Measurements from ENCODE around the gene TMEM248. TPM values are rescaled to one million over a fixed set of nuclear protein-coding genes. Genes with fewer than 3 reads are reported as not detected.
"Not testable (repeated sequence)": the region's sequence is repeated elsewhere in the genome, so short reads cannot be mapped to it uniquely, and the experiment has no call there.

The TMEM248 gene
- total RNA-seq, 2 experiments from 2014 or later: 86.9 to 88.1 TPM

GRCh38 chr7:66970310-66970709 lies 49.3 kb downstream of the TMEM248 start:
- H3K4me3 Mint-ChIP-seq: no peak overlapping the region
- POLR2A ChIA-PET: no interaction called here

GRCh38 chr7:66974986-66975590 lies 54.1 kb downstream of the TMEM248 start:
- no peak for DNase-seq
- Mint-ChIP-seq H3K36me3 (peaks cover 3% of the 10 kb centered on the region), H3K4me1 (no peaks in the 10 kb centered on the region), H3K27ac (no peak overlapping the region), H3K27me3 (no peaks in the 10 kb centered on the region), H3K9me3 (peaks cover 4% of the 10 kb centered on the region), H3K4me3 (no peak overlapping the region)
- no peak for ATAC-seq (ENCODE audit: low read depth)
- POLR2A ChIA-PET: no interaction called here

More at GRCh38 chr7:66970310-66970709, 49.3 kb downstream of the TMEM248 start:
- Mint-ChIP-seq H3K4me1 (no peaks in the 10 kb centered on the region), H3K9me3 (no peaks in the 10 kb centered on the region), H3K27ac (no peak overlapping the region), H3K27me3 (no peaks in the 10 kb centered on the region), H3K36me3 (no peaks in the 10 kb centered on the region)
- no peak for DNase-seq
- ATAC-seq (ENCODE audit: low read depth): no peak

GRCh38 chr7:66978312-66978711 lies 57.3 kb downstream of the TMEM248 start:
- peaks cover 12% of the 10 kb centered on the region for H3K9me3 Mint-ChIP-seq
- ATAC-seq (ENCODE audit: low read depth); DNase-seq; POLR2A ChIA-PET; H3K4me3 Mint-ChIP-seq; H3K27me3 Mint-ChIP-seq; H3K36me3 Mint-ChIP-seq; H3K4me1 Mint-ChIP-seq; H3K27ac Mint-ChIP-seq: not testable (repeated sequence)

- H3K4me1 Mint-ChIP-seq; H3K27ac Mint-ChIP-seq; DNase-seq; ATAC-seq (ENCODE audit: low read depth); H3K4me3 Mint-ChIP-seq; POLR2A ChIA-PET; H3K27me3 Mint-ChIP-seq; H3K36me3 Mint-ChIP-seq: not testable (repeated sequence)
- peaks cover 12% of the 10 kb centered on the region for H3K9me3 Mint-ChIP-seq
Measured at GRCh38 chr7:66979013-66979412, 58.0 kb downstream of the TMEM248 start.

GRCh38 chr7:66980336-66980735 lies 59.3 kb downstream of the TMEM248 start:
- H3K36me3 Mint-ChIP-seq; ATAC-seq (ENCODE audit: low read depth); H3K4me3 Mint-ChIP-seq; H3K27ac Mint-ChIP-seq; H3K27me3 Mint-ChIP-seq; H3K4me1 Mint-ChIP-seq; DNase-seq; POLR2A ChIA-PET: not testable (repeated sequence)
- peaks cover 12% of the 10 kb centered on the region for H3K9me3 Mint-ChIP-seq

- H3K36me3 Mint-ChIP-seq: peaks cover 17% of the 10 kb centered on the region
- peaks cover 18% of the 10 kb centered on the region for H3K4me1 Mint-ChIP-seq
- DNase-seq; POLR2A ChIA-PET; ATAC-seq (ENCODE audit: low read depth); H3K27ac Mint-ChIP-seq; H3K4me3 Mint-ChIP-seq; H3K27me3 Mint-ChIP-seq; H3K9me3 Mint-ChIP-seq: not testable (repeated sequence)
Measured at GRCh38 chr7:66989552-66989951, 68.5 kb downstream of the TMEM248 start.

GRCh38 chr7:66994051-66994450 lies 73.0 kb downstream of the TMEM248 start:
- Mint-ChIP-seq H3K27ac (peak overlapping the region; percentile 97), H3K4me3 (peak overlapping the region; percentile 98), H3K36me3 (peaks cover 13% of the 10 kb centered on the region), H3K4me1 (peaks cover 22% of the 10 kb centered on the region)
- H3K27me3 Mint-ChIP-seq; ATAC-seq (ENCODE audit: low read depth); DNase-seq; H3K9me3 Mint-ChIP-seq: not testable (repeated sequence)
- POLR2A ChIA-PET: interaction anchor here (0.6 to 1.9 kb wide), 4 partner anchors 8 to 257 kb away, joined by 3 to 9 read pairs (median 4); partner anchors contain the start of gene RABGEF1

- DNase-seq (peak; percentile 41), ATAC-seq (ENCODE audit: low read depth) (peak; percentile 37)
- H3K27ac Mint-ChIP-seq: peak overlapping the region; percentile 97
- peaks cover 13% of the 10 kb centered on the region for H3K36me3 Mint-ChIP-seq
- H3K27me3 Mint-ChIP-seq, H3K9me3 Mint-ChIP-seq: not testable (repeated sequence)
- peaks cover 22% of the 10 kb centered on the region for H3K4me1 Mint-ChIP-seq
- POLR2A ChIA-PET: interaction anchor here (0.6 to 2.8 kb wide), 8 partner anchors 9 to 366 kb away, joined by 3 to 12 read pairs (median 4); partner anchors contain the start of genes KCTD7, RABGEF1 and TMEM248
- H3K4me3 Mint-ChIP-seq: peak overlapping the region; percentile 98
Measured at GRCh38 chr7:66994691-66995049, 73.6 kb downstream of the TMEM248 start.

- Mint-ChIP-seq H3K36me3 (peaks cover 13% of the 10 kb centered on the region), H3K27ac (peak within 1 kb of the TSS; percentile 98), H3K4me3 (peak within 1 kb of the TSS; percentile 98), H3K4me1 (peaks cover 22% of the 10 kb centered on the region)
- H3K27me3 Mint-ChIP-seq, H3K9me3 Mint-ChIP-seq: not testable (repeated sequence)
- DNase-seq (peak; percentile 86), ATAC-seq (ENCODE audit: low read depth) (peak; percentile 67)
- POLR2A ChIA-PET: interaction anchor here (0.5 to 2.9 kb wide), 12 partner anchors 12 to 1014 kb away, joined by 3 to 21 read pairs (median 6); partner anchors contain the start of genes CRCP, GUSB, KCTD7 and RABGEF1
Measured at GRCh38 chr7:66995050-66995776, 74.2 kb downstream of the TMEM248 start, which contains the start of gene SBDS. Gene SBDS (minus strand): TSS chr7:66995586. CDS start chr7:66995417, 169 bp downstream.

GRCh38 chr7:66996444-66997191 lies 75.6 kb downstream of the TMEM248 start, which contains the start of gene TYW1:
Gene TYW1 (plus strand): TSS chr7:66996833. CDS start chr7:66996979, 146 bp downstream.
- POLR2A ChIA-PET: interaction anchor here (0.9 to 2.9 kb wide), 5 partner anchors 76 to 1015 kb away, joined by 4 to 21 read pairs (median 6); partner anchors contain the start of genes GUSB, KCTD7 and TMEM248
- Mint-ChIP-seq H3K36me3 (peaks cover 12% of the 10 kb centered on the region), H3K27ac (peak within 1 kb of the TSS; percentile 98), H3K4me1 (peaks cover 22% of the 10 kb centered on the region), H3K4me3 (peak within 1 kb of the TSS; percentile 98)
- DNase-seq (peak; percentile 94), ATAC-seq (ENCODE audit: low read depth) (peak; percentile 94)
- not testable (repeated sequence) for H3K9me3 Mint-ChIP-seq, H3K27me3 Mint-ChIP-seq

GRCh38 chr7:67000601-67001258 lies 79.7 kb downstream of the TMEM248 start:
- POLR2A ChIA-PET; H3K27me3 Mint-ChIP-seq; ATAC-seq (ENCODE audit: low read depth); H3K9me3 Mint-ChIP-seq; DNase-seq; H3K27ac Mint-ChIP-seq; H3K4me1 Mint-ChIP-seq; H3K4me3 Mint-ChIP-seq: not testable (repeated sequence)
- H3K36me3 Mint-ChIP-seq: peaks cover 15% of the 10 kb centered on the region

GRCh38 chr7:67004145-67004544 lies 83.1 kb downstream of the TMEM248 start:
- H3K9me3 Mint-ChIP-seq; H3K27me3 Mint-ChIP-seq; DNase-seq; H3K4me3 Mint-ChIP-seq; H3K27ac Mint-ChIP-seq; H3K4me1 Mint-ChIP-seq; ATAC-seq (ENCODE audit: low read depth); POLR2A ChIA-PET: not testable (repeated sequence)
- peaks cover 29% of the 10 kb centered on the region for H3K36me3 Mint-ChIP-seq

Data from activated naive CD8-positive, alpha-beta T cell treated with anti-CD3 and anti-CD28 coated beads, Interleukin-2, amount 10 ng/mL, durations not matched to agents 7 days and 5 days (primary cell).